ENCODE data around the gene GHR.

The GHR gene

DNA sequence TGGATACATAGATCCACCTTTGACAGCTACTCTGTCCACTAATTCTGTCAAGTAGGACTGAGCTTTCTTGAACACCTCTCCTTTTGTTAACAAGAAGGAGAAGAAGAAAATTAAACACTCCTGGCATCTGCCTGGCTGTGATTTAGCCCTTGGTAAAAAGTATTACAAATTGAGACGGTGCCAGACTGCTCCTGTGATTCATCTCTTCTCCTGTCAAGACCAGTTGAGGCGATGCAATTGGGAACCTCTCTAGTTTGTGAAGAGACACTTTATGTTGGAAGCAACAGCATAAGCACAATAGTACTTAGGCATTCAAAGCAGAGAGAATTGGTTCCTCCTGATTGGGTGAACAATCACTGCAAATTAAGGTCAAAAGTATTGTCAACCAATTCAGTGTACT lies 72.7 kb downstream of the GHR start:
- no peak overlapping the region for H3K4me3 ChIP-seq (ENCODE audit: low read depth, low read length)
- TF ChIP-seq, protein P1, sequence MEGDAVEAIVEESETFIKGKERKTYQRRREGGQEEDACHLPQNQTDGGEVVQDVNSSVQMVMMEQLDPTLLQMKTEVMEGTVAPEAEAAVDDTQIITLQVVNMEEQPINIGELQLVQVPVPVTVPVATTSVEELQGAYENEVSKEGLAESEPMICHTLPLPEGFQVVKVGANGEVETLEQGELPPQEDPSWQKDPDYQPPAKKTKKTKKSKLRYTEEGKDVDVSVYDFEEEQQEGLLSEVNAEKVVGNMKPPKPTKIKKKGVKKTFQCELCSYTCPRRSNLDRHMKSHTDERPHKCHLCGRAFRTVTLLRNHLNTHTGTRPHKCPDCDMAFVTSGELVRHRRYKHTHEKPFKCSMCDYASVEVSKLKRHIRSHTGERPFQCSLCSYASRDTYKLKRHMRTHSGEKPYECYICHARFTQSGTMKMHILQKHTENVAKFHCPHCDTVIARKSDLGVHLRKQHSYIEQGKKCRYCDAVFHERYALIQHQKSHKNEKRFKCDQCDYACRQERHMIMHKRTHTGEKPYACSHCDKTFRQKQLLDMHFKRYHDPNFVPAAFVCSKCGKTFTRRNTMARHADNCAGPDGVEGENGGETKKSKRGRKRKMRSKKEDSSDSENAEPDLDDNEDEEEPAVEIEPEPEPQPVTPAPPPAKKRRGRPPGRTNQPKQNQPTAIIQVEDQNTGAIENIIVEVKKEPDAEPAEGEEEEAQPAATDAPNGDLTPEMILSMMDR (conservative IDR thresholded peaks at IDR 0.05; ENCODE audit: low read depth, low read length), result no peak
- peak; percentile 13 for DNase-seq (ENCODE audit: low read depth)

DNA sequence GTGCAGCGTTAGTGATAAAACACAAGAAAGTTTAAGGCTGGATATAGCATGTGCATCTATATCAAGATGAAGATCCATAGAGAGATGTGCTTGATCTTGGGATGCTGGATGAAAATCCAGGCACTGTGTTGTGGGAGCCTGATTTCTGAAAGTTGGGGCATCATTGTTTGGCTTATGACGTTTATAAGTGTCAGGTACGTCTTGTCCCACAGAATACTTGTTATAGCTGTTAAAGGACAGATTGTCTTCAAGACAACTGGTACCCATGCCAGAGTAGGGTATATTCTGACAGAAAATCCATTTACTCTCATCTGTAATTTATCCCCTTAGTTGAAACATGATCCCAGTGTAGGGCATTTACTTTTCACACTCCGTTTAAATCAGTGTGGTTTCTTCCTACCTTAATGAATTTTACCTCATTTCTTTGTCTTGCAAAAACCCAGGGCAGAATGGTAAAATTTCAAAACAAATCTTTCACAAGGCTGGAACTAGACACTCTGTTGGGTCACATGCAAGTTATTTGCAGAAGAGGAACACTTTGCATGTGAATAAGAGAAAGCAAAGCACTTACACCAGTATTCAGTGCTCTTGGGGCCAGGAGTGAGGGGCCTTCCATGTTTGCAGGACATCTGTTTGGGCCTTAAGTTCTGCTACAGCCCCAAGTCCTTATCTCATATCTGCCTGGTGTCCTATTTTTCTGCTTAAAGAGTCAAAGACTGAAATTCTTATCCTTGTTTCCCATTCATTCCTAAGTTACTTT lies 73.3 kb downstream of the GHR start:
- TF ChIP-seq, protein P1 (conservative IDR thresholded peaks at IDR 0.05; ENCODE audit: low read depth, low read length), result no peak
- no peak for DNase-seq (ENCODE audit: low read depth)
- H3K4me3 ChIP-seq (ENCODE audit: low read depth, low read length), result no peak overlapping the region

DNA sequence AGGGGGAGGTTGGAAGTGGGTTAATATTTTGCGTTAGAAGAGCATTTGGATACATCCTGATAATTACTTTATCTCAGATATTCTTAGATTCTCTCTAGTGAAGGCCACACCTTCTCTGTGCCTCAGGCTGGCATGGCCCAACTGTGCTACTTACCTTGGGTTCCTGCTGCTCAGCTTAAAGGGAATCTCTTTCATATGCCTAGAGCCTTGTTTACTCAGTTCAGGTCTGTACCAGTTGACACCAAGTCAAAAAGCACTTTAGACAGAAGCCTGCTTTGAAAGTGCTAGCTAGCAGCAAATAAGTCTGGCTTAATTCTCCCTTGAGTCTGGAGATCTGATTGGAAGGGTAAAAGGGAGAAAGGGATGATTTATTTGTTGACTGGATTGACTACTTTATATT lies 74.8 kb downstream of the GHR start:
- no peak overlapping the region for H3K4me3 ChIP-seq (ENCODE audit: low read depth, low read length)
- TF ChIP-seq, protein P1 (conservative IDR thresholded peaks at IDR 0.05; ENCODE audit: low read depth, low read length), result no peak
- DNase-seq (ENCODE audit: low read depth), result no peak

DNA sequence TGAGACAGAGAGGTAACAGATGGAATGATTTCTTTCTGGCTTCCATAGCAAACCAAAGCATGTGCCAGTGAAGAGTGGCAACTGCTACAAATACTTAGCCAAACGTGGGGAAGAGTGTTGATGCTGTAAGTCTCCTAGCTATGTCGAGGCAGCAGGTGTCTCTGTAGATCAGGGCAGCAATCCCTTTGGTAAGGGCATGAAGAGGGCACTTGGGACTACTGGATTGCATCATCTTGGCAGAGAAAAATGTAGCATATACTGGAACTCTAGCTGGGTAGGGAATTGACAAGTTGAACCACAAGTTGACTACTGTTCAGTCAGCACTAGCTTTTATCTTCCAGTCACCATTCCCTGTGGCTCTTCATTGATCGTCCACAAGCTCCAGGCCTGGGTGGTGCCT lies 75.8 kb downstream of the GHR start:
- TF ChIP-seq, protein P1 (conservative IDR thresholded peaks at IDR 0.05; ENCODE audit: low read depth, low read length), result no peak
- no peak for DNase-seq (ENCODE audit: low read depth)
- H3K4me3 ChIP-seq (ENCODE audit: low read depth, low read length), result no peak overlapping the region

DNA sequence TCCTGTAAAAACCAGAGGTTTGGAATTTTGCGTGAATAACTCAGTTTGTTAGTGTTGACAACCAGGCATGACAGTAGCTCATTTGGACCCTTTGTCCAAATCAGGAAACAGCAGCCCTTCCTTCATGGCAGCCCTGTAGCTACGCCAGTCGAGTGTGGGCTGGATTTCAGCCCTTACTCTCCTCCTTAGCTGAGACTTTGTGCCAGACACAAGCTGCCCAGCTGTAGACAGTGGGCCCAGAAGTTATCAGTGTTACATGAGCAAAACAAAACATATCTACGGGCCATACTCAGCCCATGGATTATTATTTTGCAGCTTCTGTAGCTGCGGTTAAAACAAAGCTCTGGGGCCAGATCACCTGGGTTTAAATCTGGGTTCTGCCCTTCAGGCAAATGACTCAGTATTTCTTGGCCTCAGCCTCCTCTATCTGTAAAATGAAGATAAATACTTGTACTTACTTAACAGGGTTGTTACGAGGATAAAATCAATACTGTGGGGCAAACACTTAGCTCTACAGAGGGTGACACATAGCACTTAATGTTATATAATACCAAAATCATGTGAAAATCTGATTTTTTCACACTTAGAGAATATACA lies 76.9 kb downstream of the GHR start:
- no peak overlapping the region for H3K4me3 ChIP-seq (ENCODE audit: low read depth, low read length)
- DNase-seq (ENCODE audit: low read depth), result no peak
- TF ChIP-seq, protein P1 (conservative IDR thresholded peaks at IDR 0.05; ENCODE audit: low read depth, low read length), result no peak

DNA sequence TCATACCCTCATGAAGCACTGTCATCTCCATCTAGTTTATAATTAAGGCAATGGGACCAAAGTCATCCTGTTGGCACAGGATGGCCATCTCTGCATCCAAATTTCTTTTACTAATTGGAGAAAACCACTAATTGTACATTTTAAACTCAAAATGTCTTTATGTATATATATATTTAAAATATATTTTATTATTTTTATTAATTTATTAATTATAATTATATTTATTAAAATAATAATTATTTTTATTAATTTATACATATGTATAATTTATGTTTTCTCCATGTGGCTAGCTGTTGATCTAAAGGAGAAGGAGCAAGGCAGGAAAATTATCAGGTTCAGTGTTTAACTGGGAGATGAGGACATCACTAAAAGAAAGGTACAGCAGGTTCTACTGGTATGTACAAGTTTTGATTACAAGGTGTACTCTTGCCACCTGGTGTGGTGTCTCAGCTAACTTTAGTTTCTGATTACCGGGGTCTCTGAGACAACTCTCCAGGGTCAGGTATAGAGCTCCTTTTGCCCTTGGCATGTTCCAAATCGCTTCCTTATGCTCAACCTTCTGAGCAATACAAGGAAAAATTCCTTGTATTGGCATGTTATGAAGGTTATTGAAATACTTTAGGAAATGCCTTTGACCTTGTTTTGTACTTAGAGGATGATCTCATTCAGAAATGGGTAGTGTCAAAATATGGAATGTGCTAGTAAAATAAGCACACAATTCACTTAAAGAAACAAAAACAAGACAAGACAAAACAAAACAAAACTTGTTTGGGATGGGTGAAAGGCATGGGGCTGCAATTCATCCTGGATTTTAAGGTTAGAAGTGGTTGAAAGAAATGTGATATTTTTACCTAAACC lies 79.6 kb downstream of the GHR start:
- no peak overlapping the region for H3K4me3 ChIP-seq (ENCODE audit: low read depth, low read length)
- TF ChIP-seq, protein P1 (conservative IDR thresholded peaks at IDR 0.05; ENCODE audit: low read depth, low read length), result no peak
- peak; percentile 14 for DNase-seq (ENCODE audit: low read depth)

Data from choroid plexus epithelial cell (primary cell).